Activated CD8-positive, alpha-beta memory T cell treated with anti-CD3 and anti-CD28 coated beads for 1 hour (primary cell): ENCODE data around the gene LRMDA.

Source experiments
- DNase-seq, 2 donors: peaks; one replicate each; pipeline ENCODE4 v3.0.0-alpha.2; 2020; ENCODE audit warnings: low read depth in 1 of 2; ENCODE audit errors: extremely low read depth in 1 of 2

The LRMDA gene

GRCh38 chr10:75531571-75532031 is 100.2 kb downstream of the LRMDA start:
- no peak for DNase-seq

DNA sequence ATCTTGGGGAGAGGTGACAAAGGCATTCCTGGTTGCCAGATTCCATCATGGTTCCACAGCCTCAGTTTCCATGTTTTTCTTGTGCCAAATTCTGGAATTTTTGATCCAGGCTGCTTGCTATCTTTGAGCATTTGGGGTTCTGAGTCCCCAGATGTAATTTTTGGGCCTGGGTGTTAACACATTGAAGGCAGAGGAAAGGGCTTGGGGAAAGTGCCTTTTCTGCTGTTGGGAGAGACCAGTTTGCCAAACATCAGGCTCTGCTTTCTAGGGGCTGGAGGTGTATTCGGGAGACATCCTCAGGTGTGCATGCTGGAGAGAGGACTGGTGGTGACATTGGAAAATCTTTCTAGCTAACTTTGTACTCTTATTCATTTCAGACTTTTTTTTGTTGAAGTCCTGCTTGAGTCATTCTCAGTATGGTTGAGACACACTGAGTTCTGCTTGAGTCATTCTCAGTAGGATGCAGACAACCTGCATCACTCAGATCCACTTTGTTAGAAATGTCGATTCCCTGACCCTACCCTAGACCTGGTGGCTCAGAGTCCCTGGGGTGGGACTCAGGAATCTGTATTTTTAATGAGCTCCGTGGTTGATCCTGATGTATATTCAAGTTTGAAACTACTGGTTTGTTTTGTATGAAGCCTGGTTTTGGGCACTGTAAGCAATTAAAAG is 101.0 kb downstream of the LRMDA start:
- no peak for DNase-seq

DNA sequence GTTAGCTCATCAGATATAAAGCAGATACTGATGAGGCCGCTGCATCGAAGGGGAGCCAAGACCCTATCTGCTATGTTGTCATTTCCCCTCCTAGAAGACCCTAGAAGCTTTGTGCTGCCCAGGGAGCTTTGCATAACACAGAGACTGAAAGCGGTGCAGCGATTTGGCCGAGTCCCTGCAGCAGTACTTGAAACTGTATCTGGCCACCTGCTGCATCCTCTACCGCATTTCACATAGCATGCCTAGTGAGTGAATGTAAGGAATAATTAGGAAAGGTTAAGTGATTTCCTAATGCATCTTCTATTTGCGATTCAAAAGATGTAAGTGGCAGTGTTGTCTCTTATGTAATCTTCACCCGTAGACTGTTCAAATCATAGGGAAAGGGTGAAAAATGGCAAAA is 106.7 kb downstream of the LRMDA start:
- no peak for DNase-seq

DNA sequence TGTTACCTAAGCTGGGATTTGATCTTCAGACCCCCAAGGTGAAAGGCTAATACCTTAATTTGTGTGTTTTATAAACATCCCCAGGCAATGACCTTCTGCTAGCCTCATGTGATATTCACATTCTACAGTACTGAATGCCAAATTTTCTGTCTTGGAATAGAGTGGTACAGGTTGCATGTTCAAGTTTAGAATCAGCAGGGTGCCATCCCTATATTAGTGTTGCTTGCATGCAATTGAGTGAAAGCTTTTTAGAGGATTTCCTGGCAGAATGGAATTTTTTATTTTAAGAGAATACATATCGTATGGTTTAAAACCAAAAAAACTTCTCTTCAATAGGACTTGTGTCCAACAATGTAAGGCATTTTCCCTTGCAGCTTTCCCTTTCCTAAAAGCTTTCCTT is 107.3 kb downstream of the LRMDA start:
- DNase-seq: no peak

DNA sequence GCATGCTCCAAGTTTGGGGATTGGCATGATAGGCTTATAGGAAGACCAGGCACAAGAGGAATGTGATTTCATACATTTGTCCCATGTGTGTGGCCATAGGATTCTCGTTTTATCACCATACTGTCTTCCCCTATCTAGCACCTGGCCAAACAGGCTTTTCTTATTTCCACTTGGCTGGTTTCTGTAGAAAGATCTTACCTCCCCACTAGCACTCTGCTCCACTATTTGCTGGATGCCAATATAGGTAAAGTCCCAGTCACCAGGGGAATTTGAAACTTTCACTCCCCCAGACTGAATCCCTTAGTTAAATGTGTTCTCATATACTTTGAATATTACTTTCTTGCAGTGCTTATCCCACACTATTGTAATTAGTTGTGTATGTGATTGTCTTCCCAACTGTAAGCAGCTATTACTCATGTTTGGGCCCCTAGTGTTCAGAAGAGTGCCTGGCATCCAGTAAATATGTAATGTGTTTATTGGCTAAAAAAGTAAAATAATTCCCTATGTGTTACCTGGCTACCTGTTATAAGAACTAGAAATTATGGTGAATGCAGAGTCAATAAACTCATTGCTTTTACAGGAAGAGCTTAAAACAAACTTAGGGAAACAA is 109.0 kb downstream of the LRMDA start:
- DNase-seq: no peak

GRCh38 chr10:75540981-75541380 is 109.6 kb downstream of the LRMDA start:
- DNase-seq: no peak

GRCh38 chr10:75541411-75541810 is 110.0 kb downstream of the LRMDA start:
- DNase-seq: no peak

GRCh38 chr10:75542084-75542483 is 110.7 kb downstream of the LRMDA start:
- DNase-seq: no peak

DNA sequence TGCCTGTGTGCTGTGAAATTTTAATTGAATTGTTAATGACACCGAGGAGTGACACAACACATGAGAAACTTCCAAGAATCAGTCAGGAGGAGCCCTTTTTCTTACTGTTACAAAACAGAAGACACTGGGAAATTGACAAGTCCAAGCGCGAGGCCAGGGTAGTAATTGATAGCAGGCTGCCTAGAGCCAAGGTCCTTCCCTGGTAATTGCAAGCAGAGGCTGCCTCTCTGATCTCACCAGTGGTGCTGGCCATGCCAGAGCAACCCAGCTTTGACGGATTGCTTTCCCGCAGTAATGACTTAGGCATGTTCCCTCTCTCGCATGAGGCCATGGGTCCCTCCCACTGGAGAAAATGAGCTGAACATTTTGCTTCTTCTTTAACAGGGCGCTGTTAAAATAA is 111.5 kb downstream of the LRMDA start:
- no peak for DNase-seq

DNA sequence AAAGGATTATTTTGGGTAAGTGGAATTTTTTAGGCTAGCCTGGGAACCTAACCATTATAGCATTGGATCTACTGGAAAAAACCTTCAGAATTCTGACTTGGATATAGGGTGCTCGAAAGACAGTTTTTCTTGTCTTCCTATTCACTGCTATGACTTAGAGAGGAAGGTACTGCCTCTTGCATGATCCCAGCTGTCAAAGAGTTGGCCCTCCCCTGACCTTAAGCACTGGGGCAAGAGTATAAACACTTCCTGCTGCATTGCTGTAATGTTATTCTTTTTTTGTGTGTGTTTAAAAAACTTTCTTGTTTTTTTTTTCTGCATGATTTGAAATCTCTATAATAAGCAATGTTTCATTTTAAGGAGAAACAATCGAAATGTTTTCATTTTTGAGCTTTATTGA is 113.0 kb downstream of the LRMDA start:
- no peak for DNase-seq

DNA sequence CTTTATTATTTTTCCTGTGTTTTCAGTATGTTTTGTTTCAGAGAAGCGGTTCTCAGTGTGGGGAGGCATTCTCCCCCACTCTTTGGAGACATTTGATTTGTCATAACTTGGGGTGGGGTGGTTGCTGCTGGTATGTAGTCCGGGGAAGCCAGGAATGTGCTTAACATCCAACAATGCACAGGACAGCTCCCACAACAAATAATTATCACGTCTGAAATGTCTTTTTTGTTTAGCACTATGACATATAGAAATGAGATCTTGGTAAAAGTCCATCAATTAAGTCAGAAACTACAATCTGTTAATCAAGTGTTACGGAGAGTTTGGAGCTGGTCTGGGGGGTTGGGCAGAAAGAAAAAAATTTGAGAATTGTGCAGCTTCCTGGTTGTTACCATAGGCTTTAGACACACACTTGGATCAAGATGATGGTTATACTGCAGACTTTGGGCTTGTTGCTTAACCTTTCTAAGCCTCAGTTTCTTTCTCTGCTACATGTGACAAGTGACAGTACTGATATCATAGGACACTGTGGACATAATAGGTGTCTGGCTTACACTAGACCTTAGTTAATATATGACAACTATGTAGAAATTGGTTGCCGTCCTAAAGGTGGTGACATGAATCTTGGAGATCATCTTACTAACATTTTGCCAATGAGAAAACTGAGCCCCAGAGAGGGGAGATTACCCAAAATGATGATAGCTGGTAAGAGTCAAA is 113.7 kb downstream of the LRMDA start:
- no peak for DNase-seq

DNA sequence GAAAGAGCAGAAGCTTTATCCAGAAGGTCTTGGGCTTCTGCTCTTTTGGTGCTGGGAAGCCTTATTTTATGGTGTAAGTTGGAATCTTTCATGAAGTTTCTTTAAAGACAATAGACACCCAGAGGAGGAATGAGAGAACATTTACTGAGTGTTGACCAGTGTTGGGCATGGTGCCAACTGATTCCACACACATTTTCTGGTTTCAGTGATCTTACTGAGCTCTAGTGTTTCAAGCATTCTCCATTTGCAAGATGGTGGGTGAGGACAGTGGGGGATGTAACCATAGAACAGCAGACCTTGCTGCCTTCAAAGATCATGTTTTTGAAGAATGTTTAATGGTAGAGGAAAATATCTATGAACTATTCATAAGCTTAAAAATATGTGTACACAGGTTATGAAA is 114.6 kb downstream of the LRMDA start:
- DNase-seq: no peak

DNA sequence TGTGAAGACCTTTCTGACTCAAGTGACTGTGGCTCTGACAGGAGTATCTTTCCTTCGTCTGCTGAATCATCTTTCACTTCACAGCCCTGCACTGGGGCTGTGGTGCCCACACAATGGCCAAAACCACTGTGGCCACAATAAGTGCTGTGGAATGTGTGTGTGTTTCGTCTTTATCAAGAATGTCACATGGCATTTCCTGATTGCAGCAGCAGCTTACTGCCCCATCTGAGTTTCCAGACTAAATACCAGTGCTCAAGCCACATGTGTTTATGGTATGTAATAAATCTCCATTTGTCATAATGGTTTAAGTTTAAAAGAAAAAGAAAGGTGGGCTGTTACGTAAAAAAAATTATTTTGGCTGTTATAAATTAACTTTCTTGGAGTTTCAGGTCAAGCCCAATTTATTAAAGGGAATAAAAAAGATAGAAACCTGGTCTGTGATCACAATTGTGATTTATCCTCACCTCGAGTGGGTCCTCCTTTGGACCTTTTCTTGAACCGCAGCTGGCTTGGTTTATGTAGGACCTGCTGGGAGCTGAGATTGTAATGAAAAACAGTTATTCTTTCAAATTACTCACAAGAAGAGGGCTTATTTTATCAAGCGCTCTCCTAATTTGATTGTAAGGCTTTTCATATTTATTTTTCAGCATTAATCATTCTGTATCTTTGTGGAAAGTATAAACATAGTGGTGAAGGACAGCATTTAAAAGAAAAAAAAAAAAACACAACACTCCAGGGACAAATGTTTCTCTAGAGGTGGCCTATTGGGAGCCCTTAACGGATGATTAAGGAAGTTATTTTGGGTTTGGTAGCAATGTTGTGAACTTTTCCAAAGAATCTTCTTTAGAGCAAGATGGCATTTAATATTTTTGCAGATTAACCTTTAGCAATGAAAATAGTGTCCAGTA is 116.2 kb downstream of the LRMDA start:
- DNase-seq: no peak

GRCh38 chr10:75548356-75548755 is 116.9 kb downstream of the LRMDA start:
- DNase-seq: no peak

- DNase-seq: no peak
These were observed 118.8 kb downstream of the LRMDA start for GRCh38 chr10:75550191-75550590.

DNA sequence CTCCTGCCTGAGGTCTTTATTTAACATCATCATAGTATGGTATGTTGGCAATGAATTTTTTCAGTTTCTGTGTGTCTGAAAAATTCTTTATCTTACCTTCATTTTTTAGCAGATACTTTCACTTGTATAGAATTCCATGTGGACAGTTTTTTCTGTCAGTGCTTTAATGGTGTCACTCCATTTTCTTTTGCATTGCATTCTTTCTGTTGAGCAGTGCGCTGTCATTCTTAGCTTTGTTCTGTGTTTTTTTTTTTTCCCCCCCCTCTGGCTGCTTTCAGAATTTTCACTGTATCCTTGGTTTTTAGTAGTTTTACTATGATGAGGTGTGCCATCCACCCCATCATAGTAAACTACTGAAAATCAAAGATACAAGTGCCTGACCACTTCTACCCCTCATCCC is 120.7 kb downstream of the LRMDA start:
- DNase-seq: no peak

DNA sequence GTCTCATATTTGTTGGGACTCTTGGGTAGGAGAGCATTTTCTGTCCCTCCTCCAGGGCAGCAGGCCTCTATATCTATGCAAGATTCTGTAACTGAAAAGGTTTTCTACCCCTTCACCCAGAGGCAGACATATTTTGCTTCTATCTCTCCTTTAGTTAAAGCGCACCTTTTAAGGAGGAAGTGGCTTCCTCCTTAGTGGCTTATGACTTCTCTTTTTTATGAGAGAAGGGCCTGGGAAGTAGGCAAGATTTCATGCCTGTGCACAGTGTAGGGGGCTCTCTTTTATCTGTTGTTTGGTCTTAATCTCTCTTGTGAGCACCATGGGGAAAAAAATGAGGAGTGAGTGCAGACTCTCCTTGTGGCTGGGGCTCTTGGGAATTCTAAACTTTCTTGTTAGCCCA is 122.1 kb downstream of the LRMDA start:
- no peak for DNase-seq

DNA sequence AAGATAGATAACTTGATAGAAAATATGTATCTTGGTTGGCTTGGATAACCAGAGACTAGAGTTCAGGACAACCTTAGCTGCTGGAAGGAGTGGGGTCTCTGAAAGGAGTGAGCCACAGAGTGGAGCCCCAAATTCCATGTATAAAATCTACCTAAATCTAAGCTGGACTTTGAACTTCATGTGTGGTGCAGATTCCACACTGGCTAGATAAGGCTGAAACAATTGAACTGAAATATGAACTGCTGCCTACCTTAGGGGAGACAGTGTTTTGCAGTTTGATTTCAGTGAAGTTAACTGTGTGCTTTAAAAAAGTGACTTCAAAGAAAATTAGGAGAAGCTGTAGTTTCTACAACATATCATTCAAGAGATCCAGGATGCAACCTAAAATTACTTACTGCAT is 123.9 kb downstream of the LRMDA start:
- DNase-seq: no peak

DNA sequence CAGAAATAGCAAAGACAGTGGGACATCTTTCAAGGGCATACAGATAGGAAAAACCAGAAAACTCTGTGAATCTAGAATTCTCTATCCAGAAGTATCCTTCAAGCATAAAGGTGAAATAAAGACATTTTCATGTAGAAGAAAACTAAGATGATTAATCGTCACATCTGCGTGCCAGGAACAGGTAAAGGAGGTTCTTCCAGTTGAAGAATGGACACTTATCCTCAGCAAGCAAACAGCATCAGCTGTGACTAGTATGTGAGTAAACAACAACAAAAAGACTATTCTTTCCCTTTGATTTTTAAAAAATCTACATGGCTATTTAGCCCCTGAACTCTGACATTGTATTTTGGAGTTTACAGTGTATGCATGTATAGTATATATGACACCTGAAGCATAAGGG is 124.9 kb downstream of the LRMDA start:
- DNase-seq: no peak

- no peak for DNase-seq
These were observed 134.1 kb downstream of the LRMDA start for GRCh38 chr10:75565286-75566251.
